CMK (cell line): ENCODE measurements around the gene RPP21.
"Not testable (repeated sequence)": the region's sequence is repeated elsewhere in the genome, so short reads cannot be mapped to it uniquely, and the experiment has no call there.

Experiments used
- DNase-seq: peaks from one replicate; pipeline ENCODE4 v3.0.0-alpha.2; 2010; ENCODE audit warnings: low read depth

Gene RPP21

DNA sequence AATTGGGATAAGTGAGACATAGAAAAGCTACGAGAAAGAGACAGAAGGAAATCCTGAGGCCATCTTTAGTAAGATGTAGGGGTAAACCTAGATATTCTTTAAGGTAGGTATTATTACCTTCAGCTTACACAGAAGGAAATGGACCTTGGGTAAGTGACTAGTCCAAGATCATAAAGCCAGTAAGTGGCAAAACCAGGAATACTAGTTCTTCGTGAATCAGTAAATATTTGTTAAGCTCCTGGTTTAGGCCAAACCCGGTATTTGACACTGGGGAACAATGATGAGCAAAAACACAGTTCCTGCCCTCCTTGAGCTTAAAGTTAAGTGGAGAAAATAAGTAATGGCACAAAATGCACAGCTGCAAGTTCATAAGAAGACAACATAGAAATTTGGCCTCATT is 13.0 kb upstream of the RPP21 start:
- no peak for DNase-seq

DNA sequence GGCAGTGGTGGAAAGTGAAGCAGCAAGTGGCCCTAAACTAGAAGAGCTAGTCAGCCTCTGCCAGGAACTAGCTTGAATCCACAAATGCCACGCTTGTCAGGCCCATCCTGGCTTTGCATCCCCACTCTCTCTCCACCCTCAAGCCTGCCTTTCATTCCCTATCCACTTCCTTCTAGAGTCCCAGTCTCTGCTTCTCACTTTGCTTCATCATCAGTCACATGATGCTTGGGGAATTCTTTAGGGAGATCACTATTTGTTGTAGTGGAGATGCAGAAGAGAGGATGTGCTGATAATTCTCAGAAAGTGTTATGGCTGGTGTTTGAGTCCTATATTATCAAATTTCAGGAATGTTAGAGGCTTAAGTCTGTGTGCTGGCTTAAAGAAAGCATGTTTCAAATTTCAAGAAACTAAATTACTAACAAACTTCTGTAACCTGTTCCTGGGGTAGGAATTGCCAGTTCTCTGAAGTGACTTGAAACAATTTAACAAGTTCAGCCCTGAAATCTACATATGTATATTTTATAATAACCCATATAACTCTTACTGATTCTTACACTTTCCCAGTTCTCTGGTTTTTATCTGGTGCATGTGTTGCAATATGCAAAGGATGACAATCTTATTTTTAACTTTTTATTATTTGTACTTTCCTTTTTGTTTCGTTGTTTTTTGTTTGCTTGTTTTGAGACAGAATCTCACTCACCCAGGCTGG is 10.7 kb upstream of the RPP21 start:
- no peak for DNase-seq

- no peak for DNase-seq
Observed at GRCh38 chr6:30340589-30341054, 4.3 kb upstream of the RPP21 start.

DNA sequence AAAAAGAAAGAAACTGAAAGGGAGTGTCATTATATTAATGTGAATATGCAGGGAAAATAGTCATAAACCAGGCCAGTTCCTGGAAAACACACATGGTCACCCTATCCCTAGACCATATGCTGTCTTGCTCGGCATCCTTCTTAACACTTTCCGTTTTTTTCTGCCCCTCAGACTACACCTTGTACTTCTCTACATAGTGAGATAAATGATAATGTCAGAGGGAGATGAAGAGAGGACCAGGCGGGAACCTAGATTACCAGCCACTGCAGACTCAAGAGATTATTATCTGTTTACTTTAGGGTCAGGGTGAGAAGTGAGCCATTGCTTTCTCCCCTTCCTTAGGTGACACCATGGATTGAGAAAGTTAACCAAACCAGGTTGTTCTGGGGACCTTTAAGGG is 3.7 kb upstream of the RPP21 start:
- no peak for DNase-seq

- DNase-seq = no peak
Observed at GRCh38 chr6:30341728-30342127, 3.2 kb upstream of the RPP21 start.

DNA sequence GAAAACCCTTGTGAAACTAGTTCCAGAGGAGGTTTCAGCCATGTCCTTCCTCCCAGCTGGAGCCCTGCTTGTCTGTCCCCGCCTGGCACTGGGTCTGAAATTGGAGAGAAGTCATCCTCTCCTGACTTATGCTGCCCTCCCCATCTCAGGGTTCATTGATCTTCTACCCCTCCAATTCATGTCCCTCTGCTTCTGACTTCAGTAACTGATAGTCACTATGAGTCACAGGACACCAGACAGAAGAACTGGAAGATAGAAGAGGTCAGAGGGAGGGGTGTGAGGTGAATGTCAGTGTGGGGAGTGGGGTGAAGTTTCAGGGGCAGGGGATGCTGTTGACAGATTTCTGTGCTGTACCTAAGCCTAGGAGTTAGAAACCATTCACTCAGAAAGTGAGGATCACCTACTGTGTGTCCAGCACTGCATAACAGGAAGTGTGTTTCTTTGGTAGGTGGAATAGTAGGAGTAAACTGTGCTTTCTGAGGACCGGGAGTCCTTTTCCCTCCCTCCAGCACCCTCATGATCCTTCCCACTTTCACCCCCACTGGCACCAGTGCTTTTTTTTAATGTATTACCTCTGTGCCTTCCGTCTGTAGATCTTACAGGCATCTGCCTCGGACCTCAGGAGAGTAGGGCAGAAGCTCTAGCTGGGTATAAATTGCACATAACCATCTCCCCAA is 627 bp upstream of the RPP21 start:
- DNase-seq = no peak

DNA sequence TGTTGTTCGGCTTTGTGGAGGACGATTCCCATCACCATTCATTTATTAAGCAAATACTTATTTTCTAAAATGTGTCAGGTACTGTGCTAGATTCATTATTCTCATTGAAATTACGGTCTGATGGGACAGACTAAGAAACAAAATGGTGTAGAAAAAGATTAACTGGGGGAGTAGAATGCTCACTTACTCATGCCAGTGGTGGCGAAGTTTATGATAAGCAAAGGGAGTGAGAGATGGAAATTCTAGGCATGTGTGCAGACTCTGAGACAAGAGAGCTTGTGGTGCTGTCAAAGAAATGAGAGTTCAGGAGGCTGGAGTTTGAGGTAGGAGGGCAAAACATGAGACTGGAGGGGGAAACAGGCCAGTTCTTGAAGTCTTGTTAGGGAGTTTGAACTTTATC is 896 bp downstream of the RPP21 start:
- DNase-seq = no peak

- no peak for DNase-seq
Observed at GRCh38 chr6:30348957-30349356, 4.0 kb downstream of the RPP21 start.

DNA sequence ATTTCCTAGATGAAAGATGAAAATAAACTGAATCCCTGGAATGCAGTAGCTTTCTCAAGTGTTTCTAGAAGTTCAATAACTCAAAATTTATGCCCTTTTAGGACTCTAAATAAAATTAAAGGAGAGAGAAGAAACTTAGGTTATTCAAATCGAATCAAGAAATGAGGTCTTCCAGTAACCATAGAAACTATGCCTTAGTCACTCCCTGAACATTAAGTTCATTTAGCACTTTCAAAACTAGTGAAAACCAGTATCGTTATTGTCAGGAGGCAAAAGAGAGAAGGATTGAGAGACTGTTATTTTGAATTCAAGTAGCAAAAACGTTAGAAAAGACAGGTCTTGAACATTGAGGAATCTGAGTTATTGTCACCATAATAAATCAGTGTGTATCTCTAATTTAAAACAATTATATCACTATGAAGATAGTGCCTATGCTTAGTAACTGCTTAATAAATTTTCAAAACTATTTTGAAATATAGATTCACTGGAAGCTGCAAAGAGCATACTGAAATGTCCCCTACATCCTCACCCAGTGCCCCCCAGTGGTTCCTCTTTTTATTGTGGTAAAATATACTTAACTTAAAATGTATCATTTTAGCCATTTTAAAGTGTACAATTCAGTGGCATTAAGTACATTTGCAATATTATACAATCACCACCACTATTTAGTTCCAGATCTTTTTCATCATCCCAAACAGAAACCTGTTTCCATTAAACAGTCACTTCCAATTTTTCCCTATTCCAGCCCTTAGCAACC is 4.6 kb downstream of the RPP21 start:
- no peak for DNase-seq

GRCh38 chr6:30350524-30350923 is 5.6 kb downstream of the RPP21 start:
- DNase-seq = no peak

DNA sequence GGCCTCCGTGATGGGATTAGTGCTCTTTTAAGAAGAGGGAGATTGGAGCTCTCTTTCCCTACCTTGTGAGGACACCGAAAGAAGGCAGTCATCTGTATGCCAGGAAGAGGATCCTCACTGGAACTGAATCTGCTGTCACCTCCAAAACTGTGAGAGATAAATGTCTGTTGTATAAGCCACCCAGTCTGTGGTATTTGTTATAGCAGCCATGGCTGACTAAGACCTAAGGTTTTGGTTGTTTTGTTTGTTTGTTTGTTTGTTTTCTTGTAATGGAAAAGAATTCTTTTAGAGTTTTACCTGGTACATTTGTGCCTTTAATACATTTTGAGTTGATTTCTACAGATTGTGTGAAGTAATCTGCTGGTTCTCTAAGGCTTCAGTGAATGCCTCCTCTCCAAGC is 7.6 kb downstream of the RPP21 start:
- no peak for DNase-seq

DNA sequence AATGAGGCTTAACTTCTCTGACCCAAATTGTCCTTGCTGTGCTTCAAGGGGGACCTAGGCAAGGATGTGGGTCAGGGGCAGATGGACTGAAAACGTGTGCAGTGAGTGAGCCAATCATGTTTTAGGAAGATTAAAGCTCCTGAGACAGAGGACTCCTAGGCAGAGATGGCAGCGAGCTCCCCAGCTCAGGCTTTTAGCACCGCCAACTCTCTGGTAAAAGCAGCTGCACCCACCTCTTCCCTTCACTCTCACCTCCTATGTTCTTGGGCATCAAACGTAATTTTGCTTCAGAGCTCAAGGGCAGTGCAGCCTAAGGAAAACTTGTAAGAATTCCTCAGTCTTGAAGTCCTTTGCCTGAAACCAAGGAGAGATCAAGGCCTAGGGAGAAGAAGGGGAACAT is 10.3 kb downstream of the RPP21 start:
- DNase-seq = no peak

GRCh38 chr6:30356536-30356935 is 11.6 kb downstream of the RPP21 start:
- DNase-seq = no peak

DNA sequence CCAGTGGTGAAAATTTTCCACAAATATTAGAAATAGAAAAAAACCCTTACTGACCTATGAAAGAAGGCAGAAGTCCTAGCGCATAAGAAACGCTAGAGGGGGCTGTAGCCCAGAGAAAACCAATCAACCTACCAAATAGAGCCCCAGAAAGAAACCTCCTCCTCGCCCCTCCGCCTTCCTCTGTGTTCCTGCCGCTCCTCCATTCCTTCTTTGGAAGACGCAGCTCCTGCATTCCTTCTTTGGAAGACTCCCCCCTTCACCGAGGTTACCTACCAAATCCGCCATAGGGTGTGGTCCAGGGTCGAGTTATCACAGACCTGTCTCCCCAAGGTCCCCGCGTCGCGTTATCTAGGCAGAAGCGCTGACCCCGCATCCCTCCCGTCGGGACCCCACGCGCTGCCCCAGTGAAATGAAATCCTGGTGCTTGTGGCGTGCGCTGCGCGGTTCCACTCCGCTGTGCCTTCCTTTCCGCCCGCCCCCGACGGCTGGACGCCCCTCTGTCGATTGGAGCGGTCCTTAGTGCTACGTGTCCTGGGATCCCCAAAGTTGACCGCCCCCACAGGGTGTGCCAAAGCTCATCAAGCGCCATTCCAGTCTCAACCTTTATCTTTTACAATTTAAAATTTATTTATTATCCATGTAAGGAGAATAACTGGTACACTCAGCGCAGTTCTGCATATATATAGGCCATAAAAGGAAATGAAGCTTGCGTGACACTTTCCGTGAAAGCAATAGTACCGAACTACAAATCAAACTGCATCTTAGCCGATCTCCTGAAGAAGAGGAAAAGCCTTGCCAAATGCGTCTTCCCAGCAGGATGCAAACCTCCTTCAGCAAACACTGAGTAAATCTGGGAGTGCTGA is 13.0 kb downstream of the RPP21 start:
- no peak for DNase-seq

- DNase-seq = no peak
Observed at GRCh38 chr6:30359276-30359675, 14.3 kb downstream of the RPP21 start.

- DNase-seq = no peak
Observed at GRCh38 chr6:30360139-30360538, 15.2 kb downstream of the RPP21 start.

DNA sequence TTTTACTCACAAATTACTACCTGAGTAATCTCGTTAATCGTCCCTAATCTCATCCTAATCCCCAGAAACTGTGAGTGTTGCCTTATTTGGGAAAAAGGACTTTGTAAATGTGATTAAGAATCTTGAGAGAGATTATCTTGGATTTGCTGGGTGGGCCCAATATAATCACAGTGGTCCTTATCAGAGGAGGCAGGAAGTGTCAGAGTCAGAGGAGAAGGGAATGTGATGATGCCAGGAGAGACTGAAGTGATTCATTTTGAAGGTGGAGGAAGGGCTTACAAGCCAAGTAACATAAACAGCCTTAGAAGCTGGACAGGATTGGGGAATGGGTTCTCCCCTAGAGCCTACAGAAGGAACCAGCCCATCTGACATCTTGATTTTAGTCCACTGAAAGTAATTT is 16.7 kb downstream of the RPP21 start:
- DNase-seq = no peak

DNA sequence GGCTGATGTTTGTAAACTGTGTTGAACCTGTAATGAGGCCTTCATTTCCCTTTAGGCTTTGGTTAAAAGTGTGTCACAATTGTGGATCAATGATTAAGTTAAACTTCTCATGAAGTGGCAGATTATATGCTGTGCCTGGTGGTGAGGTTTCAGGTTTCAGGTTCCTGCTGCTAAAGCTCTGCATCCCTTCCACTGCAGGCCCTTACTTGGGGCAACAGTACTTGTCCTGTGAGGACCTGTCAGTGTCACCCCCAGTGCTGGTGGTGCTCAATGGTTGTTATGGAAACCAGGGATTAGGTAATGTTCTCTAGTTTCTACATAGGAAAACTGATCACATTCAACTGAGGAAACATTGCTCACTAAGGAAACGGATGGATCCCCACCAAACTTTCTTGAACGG is 18.5 kb downstream of the RPP21 start:
- DNase-seq = no peak

GRCh38 chr6:30364591-30364990 is 19.6 kb downstream of the RPP21 start:
- no peak for DNase-seq

GRCh38 chr6:30369280-30369679 is 24.3 kb downstream of the RPP21 start:
- DNase-seq = not testable (repeated sequence)

DNA sequence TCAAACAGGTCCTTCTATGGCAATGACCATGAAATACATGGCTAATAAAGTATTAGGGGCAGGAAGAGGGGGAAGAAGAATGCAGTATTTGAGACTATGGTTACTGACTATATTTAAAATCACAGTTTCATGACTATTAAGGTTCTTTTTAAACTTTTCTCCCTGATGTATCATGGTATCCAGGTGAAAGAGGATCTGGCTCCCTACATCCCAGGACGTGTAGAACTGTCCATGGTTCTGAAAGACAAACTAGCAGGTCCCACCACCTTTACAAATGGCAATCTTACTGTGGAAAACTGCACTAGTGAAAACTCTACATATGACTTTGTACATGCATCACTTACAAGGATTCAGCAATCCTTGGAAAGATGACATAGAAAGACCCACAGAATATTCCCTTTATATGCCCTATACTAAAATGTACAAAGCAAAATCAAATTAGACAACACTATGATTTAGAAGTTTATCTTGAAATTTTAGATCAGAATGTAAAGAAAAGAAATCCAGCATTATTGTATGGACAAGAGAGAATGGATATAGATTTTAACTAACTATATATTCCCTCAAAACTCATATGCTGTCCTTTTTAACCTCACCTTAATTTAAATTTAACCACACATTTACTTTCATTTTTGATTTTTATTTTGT is 33.5 kb downstream of the RPP21 start:
- no peak for DNase-seq

DNA sequence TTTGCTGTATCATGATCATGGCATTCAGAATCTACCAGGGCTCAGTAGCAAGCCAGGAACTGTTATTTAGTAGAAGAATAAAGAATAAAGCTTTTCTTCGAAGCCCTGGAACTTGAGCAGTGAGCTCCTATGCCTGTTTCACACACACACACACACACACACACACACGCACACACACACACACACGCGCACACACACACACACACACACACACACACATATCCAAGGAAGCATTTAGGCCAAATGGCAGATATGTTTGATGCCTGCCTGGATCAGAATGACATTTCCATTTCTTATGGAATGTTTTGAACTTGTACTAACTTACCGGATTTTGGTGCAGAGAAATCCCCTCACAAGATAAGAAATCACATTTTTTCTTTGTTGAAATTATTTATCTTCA is 35.5 kb downstream of the RPP21 start:
- DNase-seq = no peak
